Coronary artery (tissue), 2 donors: ENCODE results near the gene CCDC88B.

Experiments used
- DNase-seq: peaks from one replicate; pipeline ENCODE4 v3.0.0-alpha.2; 2017; ENCODE audit warnings: low spot score
- H3K27ac ChIP-seq, 2 donors: fragments of 200-600 bp; sonication (generic); one replicate each; pipeline ENCODE4 v1.5.1; 2016 to 2019
- H3K4me3 ChIP-seq: fragments of 200-600 bp; sonication (generic); 2 replicates; pipeline ENCODE4 v1.5.1; 2016; ENCODE audit warnings: mild to moderate bottlenecking, moderate library complexity
- TF ChIP-seq, protein P1 (sequence below): fragments of 200-600 bp; sonication (generic); IDR thresholded peaks from one replicate; pipeline ENCODE4 v1.5.1; 2019; ENCODE audit warnings: antibody characterized with exemption

CCDC88B gene

DNA sequence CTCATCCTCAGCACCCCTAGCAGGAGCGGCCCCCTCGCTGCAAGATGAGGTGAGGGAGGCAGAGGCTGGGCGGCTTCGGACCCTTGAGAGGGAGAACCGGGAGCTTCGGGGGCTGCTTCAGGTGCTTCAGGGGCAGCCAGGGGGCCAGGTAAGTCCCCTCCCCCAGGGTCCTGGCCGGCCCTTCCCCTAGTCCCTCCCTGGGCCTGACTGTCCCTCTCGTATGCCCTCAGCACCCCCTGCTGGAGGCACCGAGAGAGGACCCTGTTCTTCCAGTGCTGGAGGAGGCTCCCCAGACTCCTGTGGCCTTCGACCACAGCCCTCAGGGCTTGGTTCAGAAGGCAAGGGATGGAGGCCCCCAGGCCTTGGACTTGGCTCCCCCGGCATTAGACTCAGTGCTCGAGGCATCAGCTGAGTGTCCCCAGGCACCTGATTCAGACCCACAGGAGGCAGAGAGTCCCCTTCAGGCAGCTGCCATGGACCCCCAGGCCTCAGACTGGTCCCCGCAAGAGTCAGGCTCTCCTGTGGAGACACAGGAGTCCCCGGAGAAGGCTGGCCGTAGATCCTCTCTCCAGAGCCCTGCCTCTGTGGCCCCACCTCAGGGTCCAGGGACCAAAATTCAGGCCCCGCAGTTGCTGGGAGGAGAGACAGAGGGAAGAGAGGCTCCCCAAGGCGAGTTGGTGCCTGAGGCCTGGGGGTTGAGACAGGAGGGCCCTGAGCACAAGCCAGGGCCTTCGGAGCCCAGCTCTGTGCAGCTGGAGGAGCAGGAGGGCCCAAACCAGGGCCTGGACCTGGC is 4.0 kb downstream of the CCDC88B start:
- TF ChIP-seq, protein P1, sequence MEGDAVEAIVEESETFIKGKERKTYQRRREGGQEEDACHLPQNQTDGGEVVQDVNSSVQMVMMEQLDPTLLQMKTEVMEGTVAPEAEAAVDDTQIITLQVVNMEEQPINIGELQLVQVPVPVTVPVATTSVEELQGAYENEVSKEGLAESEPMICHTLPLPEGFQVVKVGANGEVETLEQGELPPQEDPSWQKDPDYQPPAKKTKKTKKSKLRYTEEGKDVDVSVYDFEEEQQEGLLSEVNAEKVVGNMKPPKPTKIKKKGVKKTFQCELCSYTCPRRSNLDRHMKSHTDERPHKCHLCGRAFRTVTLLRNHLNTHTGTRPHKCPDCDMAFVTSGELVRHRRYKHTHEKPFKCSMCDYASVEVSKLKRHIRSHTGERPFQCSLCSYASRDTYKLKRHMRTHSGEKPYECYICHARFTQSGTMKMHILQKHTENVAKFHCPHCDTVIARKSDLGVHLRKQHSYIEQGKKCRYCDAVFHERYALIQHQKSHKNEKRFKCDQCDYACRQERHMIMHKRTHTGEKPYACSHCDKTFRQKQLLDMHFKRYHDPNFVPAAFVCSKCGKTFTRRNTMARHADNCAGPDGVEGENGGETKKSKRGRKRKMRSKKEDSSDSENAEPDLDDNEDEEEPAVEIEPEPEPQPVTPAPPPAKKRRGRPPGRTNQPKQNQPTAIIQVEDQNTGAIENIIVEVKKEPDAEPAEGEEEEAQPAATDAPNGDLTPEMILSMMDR = no peak
- DNase-seq = no peak
- Histone ChIP-seq H3K27ac (no peak overlapping the region), H3K4me3 (no peak overlapping the region)

DNA sequence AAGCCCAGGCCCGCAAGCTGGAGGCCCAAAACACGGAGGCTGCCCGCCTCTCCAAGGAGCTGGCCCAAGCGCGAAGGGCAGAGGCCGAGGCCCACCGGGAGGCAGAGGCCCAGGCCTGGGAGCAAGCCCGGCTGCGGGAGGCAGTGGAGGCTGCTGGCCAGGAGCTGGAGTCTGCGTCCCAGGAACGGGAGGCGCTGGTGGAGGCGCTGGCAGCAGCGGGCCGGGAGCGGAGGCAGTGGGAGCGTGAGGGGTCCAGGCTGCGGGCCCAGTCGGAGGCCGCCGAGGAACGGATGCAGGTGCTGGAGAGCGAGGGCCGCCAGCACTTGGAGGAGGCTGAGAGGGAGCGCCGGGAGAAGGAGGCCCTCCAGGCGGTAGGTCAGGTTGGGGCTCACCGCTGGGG is 4.8 kb downstream of the CCDC88B start:
- TF ChIP-seq, protein P1 = no peak
- DNase-seq = no peak
- Histone ChIP-seq H3K4me3 (no peak overlapping the region), H3K27ac (no peak overlapping the region)

DNA sequence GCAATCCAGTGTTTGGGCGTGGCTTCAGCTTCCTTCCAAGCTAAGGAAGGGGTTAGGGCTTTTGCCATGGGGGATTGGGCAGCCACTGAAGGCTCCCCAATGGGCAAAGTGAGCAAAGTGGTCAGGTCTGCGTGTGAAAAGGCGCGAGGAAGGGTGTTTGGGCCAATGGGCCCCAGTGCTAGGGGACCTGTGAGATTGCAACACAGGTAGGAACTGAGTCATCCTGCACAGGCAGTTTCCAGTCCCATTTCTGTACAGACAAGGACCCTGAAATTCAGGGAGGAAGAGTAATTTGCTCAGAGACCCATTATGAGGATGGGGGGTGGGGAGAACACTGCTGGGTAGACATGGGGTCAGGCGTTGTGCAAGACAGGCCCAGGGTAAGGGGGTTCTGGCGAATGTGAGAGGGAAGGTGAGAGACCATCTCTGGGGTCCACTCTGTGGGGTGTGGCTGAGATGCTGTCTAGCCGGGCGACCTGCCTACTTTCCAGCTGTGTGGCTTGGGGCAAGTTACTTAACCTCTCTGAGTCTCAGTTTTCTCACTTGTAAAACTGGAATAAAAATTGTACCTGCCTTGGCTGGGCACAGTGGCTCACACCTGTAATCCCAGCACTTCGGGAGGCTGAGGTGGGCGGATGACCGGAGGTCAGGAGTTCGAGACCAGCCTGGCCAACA is 7.3 kb downstream of the CCDC88B start:
- Histone ChIP-seq H3K27ac (no peak overlapping the region), H3K4me3 (no peak overlapping the region)
- TF ChIP-seq, protein P1 = no peak
- no peak for DNase-seq

DNA sequence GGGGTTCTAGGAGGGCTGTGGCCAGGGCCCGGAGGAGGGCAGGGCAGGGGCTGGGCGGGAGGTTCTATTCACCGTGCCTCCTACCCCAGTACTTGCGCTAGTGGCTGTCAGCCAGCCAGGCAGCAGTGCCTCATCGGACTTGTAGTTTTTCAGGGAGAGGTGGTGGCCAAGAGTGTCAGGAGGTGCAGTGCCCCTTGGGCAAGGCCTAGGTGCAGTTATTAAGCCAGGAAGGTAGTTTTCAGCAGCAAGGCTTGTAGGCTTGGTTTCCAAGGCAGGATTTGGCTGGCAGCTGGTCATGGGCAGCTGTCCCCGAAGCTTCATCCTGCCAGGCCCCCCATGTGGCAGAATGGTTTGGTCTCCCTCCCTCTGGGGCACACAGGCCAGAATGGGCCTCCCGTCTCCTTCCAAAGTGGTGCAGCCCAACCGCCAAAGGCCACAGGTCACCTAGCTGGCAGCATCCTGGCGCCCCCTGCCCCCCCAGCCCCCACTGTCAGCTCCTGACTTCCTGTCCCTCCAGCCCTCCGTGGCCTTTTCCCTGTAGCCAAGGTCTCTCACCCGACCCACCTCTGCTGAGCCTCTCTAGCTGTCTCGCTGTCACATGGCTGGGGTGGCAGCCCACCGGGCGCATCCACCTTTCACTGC is 8.5 kb downstream of the CCDC88B start:
- Histone ChIP-seq H3K4me3 (no peak overlapping the region), H3K27ac (no peak overlapping the region)
- DNase-seq = no peak
- TF ChIP-seq, protein P1 = no peak

DNA sequence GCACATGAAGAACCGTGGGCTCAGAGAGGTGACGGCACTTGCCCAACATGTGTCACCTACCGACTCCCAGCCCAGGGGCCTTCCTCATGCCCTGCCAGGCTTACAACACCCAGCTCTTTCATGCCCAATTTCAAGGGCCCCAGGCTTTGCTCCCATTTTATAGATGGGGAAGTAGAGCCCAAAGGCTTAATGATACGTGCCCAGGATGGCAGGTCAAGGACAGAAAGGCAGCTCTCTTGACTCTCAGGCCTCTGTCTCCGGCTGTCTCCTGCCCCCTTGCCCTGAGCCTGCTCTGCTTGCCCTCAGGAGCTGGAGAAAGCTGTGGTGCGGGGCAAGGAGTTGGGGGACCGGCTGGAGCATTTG is 9.0 kb downstream of the CCDC88B start:
- no peak overlapping the region for H3K27ac ChIP-seq
- no peak for DNase-seq
- TF ChIP-seq, protein P1 = no peak
- H3K4me3 ChIP-seq = no peak overlapping the region

DNA sequence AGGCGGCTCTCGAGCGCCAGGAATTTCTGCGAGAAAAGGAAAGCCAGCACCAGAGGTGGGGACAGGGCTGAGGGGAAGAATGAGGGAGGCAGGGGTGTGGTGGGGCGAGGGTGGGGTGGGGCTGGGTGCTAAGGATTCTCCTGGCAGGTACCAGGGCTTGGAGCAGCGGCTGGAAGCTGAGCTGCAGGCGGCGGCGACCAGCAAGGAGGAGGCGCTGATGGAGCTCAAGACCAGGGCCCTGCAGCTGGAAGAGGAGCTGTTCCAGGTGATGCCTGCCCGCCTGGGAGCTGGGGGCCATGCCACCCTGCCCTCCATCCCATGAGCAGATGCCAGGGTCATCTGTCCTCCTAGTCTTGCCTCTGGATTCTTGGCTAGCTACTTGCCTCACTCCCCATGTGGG is 9.4 kb downstream of the CCDC88B start:
- Histone ChIP-seq H3K27ac (no peak overlapping the region), H3K4me3 (no peak overlapping the region)
- no peak for DNase-seq
- TF ChIP-seq, protein P1 = no peak
